GM13977 (cell line): Measurements from ENCODE around the gene CERS1.

Experiments
- DNase-seq: peaks from one replicate; pipeline ENCODE4 v3.0.0; 2012; ENCODE audit warnings: low spot score
- in situ Hi-C: fragments of 300-500 bp; cut with MboI; formaldehyde crosslinking; loops from one replicate; pipeline ENCODE4 v1.12.0; 2022; ENCODE audit warnings: low sequenced_read_pairs, low pct_unique_long_range_greater_than_20kb, mixed read lengths, inconsistent platforms; ENCODE audit not compliant: unreplicated experiment
- TF ChIP-seq, protein P1 (sequence below): IDR thresholded peaks from 2 replicates; pipeline ENCODE4 v1.5.1; 2012; ENCODE audit warnings: mild to moderate bottlenecking, control low read depth; ENCODE audit not compliant: insufficient read depth; ENCODE audit errors: extremely low read depth, missing control alignments

Gene CERS1

GRCh38 chr19:18893587-18894253, 2.2 kb downstream of the CERS1 start:
- TF ChIP-seq, protein P1, sequence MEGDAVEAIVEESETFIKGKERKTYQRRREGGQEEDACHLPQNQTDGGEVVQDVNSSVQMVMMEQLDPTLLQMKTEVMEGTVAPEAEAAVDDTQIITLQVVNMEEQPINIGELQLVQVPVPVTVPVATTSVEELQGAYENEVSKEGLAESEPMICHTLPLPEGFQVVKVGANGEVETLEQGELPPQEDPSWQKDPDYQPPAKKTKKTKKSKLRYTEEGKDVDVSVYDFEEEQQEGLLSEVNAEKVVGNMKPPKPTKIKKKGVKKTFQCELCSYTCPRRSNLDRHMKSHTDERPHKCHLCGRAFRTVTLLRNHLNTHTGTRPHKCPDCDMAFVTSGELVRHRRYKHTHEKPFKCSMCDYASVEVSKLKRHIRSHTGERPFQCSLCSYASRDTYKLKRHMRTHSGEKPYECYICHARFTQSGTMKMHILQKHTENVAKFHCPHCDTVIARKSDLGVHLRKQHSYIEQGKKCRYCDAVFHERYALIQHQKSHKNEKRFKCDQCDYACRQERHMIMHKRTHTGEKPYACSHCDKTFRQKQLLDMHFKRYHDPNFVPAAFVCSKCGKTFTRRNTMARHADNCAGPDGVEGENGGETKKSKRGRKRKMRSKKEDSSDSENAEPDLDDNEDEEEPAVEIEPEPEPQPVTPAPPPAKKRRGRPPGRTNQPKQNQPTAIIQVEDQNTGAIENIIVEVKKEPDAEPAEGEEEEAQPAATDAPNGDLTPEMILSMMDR, result no peak
- in situ Hi-C loops, result no loop called here
- no peak for DNase-seq

DNA sequence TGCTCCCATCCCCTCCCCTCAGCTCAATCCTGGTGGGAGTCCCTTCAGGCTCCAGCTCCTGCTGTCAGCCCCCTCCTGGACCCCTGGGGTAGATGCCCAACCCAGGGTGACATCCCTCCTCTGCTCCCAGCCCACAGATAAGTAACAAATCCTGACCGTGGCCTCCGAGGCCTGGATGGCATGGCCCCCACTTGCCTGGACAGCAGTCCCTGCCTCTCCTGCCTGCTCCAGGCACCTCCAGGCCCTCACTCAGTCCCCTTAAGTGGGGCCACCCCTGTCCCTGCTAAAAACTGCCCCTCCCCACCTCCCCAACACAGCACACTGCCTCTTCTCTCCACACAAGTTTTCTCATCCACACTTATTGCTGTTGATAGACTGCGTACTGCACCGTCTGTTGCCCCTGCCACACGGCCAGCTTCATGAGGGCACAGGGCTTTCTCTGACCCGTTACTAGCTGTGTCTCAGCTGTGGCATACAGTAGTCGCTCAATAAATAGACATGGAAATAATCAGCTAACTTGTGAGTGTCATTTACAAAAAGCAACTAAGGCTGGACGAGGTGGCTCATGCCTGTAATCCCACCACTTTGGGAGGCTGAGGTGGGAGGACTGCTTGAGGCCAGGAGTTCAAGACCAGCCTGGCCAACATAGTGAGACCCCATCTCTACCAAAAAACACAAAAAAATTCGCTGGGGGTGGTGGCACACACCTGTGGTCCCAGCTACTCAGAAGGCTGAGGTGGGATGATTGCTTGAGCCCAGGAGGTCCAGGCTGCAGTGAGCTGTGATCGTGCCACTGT, 5.8 kb downstream of the CERS1 start:
- in situ Hi-C loops, result no loop called here

DNA sequence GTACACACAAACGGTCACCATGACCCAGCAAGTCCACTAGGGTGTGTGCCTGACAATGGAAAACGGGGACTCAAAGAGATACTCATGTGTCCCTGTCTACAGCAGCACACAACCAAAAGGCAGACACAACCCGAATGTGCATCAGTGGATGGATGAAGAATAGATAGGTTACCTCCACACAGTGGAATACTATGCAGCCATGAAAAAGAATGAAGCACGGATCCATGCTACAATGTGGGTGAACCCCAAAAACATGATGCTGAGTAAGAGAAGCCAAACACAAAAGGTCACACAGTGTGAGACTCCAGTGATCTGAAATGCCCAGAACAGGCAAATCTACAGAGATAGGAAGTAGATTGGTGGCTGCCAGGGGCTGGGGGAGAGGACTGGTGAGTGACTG, 9.0 kb downstream of the CERS1 start:
- no peak for DNase-seq
- in situ Hi-C loops, result no loop called here
- TF ChIP-seq, protein P1, result no peak

More for the DNA sequence above, 5.8 kb downstream of the CERS1 start:
- DNase-seq, result no peak
- TF ChIP-seq, protein P1, result no peak

- in situ Hi-C loops, result no loop called here
- DNase-seq, result no peak
Observed at GRCh38 chr19:18883526-18884304, 12.2 kb downstream of the CERS1 start.

DNA sequence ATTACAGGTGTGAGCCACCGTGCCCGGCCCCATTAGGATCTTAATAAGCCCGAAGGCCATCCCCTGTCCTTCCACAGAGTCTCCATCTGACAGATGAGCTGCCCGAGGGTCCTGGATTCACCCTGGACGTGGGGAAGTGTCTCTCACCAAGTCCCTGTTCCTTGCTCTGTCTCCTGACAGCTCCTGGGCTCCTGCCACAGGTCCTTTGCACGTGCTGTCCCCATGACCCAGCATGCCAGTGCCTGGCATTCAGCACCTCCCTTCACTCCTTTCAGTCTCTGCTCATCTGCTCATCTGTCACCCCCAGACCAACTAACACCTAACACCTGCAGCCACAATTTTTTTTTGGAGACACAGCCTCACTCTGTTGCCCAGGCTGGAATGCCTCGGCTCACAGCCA, 14.5 kb downstream of the CERS1 start:
- in situ Hi-C loops, result no loop called here
- DNase-seq, result no peak
- TF ChIP-seq, protein P1, result no peak

More at GRCh38 chr19:18883526-18884304, 12.2 kb downstream of the CERS1 start:
- TF ChIP-seq, protein P1, result no peak

GRCh38 chr19:18879579-18880373, 16.2 kb downstream of the CERS1 start:
- DNase-seq, result no peak
- in situ Hi-C loops, result no loop called here
- TF ChIP-seq, protein P1, result no peak
